ENCODE measurements around the gene FUT3.

Gene FUT3

GRCh38 chr19:5893296-5893903 lies 42.2 kb upstream of the FUT3 start:
- Histone ChIP-seq H3K36me3 (ENCODE audit: insufficient read depth, low read length) (peaks cover 18% of the 10 kb centered on the region; the same call in 1 of the 2 replicates), H3K4me3 (ENCODE audit: low read length, poor library complexity, severe bottlenecking) (no peak overlapping the region), H3K4me1 (ENCODE audit: insufficient read depth, low read length, poor library complexity, severe bottlenecking) (no peaks in the 10 kb centered on the region), H4K20me1 (ENCODE audit: insufficient read depth, low read length, poor library complexity, severe bottlenecking) (peaks cover 4% of the 10 kb centered on the region), H3K9me2 (replicated peaks; ENCODE audit: low read depth, low read length) (no peaks in the 10 kb centered on the region), H3K27me3 (ENCODE audit: insufficient read depth, low read length, poor library complexity, severe bottlenecking) (no peaks in the 10 kb centered on the region), H3K79me2 (ENCODE audit: insufficient read depth, low read length) (peaks cover 14% of the 10 kb centered on the region; the same call in 1 of the 2 replicates), H3F3A (ENCODE audit: low read depth) (no peaks in the 10 kb centered on the region), H3K9me3 (ENCODE audit: insufficient read depth, low read depth, low read length) (no peaks in the 10 kb centered on the region), H3K9ac (ENCODE audit: low read depth, low read length, poor library complexity, severe bottlenecking) (no peak overlapping the region), H2AFZ (ENCODE audit: low read length) (no peak overlapping the region), H3K4me2 (ENCODE audit: low read depth, low read length, poor library complexity, severe bottlenecking) (no peak overlapping the region)
- no peak for TF ChIP-seq CTCF (conservative IDR thresholded peaks at IDR 0.05; ENCODE audit: low read length)
- no peak for TF ChIP-seq EZH2phosphoT487 (IDR thresholded peaks at IDR 0.05; ENCODE audit: borderline replicate concordance)

GRCh38 chr19:5892772-5893275 lies 41.6 kb upstream of the FUT3 start:
- Histone ChIP-seq H3K4me3 (ENCODE audit: low read length, poor library complexity, severe bottlenecking) (no peak overlapping the region), H4K20me1 (ENCODE audit: insufficient read depth, low read length, poor library complexity, severe bottlenecking) (no peaks in the 10 kb centered on the region), H3K9me2 (replicated peaks; ENCODE audit: low read depth, low read length) (no peaks in the 10 kb centered on the region), H3K9me3 (ENCODE audit: insufficient read depth, low read depth, low read length) (no peaks in the 10 kb centered on the region), H3K4me2 (ENCODE audit: low read depth, low read length, poor library complexity, severe bottlenecking) (no peak overlapping the region), H3K9ac (ENCODE audit: low read depth, low read length, poor library complexity, severe bottlenecking) (no peak overlapping the region), H3K79me2 (ENCODE audit: insufficient read depth, low read length) (peaks cover 9% of the 10 kb centered on the region; the same call in 1 of the 2 replicates), H3F3A (ENCODE audit: low read depth) (no peaks in the 10 kb centered on the region), H3K4me1 (ENCODE audit: insufficient read depth, low read length, poor library complexity, severe bottlenecking) (no peaks in the 10 kb centered on the region), H2AFZ (ENCODE audit: low read length) (no peak overlapping the region), H3K27me3 (ENCODE audit: insufficient read depth, low read length, poor library complexity, severe bottlenecking) (no peaks in the 10 kb centered on the region), H3K36me3 (ENCODE audit: insufficient read depth, low read length) (peaks cover 18% of the 10 kb centered on the region; the same call in 1 of the 2 replicates)
- TF ChIP-seq CTCF (conservative IDR thresholded peaks at IDR 0.05; ENCODE audit: low read length) (no peak), EZH2phosphoT487 (IDR thresholded peaks at IDR 0.05; ENCODE audit: borderline replicate concordance) (no peak)

GRCh38 chr19:5891938-5892771 lies 40.9 kb upstream of the FUT3 start:
- H3K9ac ChIP-seq (ENCODE audit: low read depth, low read length, poor library complexity, severe bottlenecking) = no peak overlapping the region
- peaks cover 5% of the 10 kb centered on the region; the same call in 1 of the 2 replicates for H3K79me2 ChIP-seq (ENCODE audit: insufficient read depth, low read length)
- no peaks in the 10 kb centered on the region for H4K20me1 ChIP-seq (ENCODE audit: insufficient read depth, low read length, poor library complexity, severe bottlenecking)
- no peaks in the 10 kb centered on the region for H3F3A ChIP-seq (ENCODE audit: low read depth)
- H3K4me3 ChIP-seq (ENCODE audit: low read length, poor library complexity, severe bottlenecking) = no peak overlapping the region
- H2AFZ ChIP-seq (ENCODE audit: low read length) = no peak overlapping the region
- H3K4me2 ChIP-seq (ENCODE audit: low read depth, low read length, poor library complexity, severe bottlenecking) = no peak overlapping the region
- peaks cover 18% of the 10 kb centered on the region; the same call in 1 of the 2 replicates for H3K36me3 ChIP-seq (ENCODE audit: insufficient read depth, low read length)
- H3K27me3 ChIP-seq (ENCODE audit: insufficient read depth, low read length, poor library complexity, severe bottlenecking) = no peaks in the 10 kb centered on the region
- H3K4me1 ChIP-seq (ENCODE audit: insufficient read depth, low read length, poor library complexity, severe bottlenecking) = no peaks in the 10 kb centered on the region
- no peaks in the 10 kb centered on the region for H3K9me3 ChIP-seq (ENCODE audit: insufficient read depth, low read depth, low read length)
- TF ChIP-seq CTCF (conservative IDR thresholded peaks at IDR 0.05; ENCODE audit: low read length) = 0 out of 2 replicates have a peak, but pooled peaks have one; percentile 18
- TF ChIP-seq EZH2phosphoT487 (IDR thresholded peaks at IDR 0.05; ENCODE audit: borderline replicate concordance) = no peak
- no peaks in the 10 kb centered on the region for H3K9me2 ChIP-seq (replicated peaks; ENCODE audit: low read depth, low read length)
